K562 treated with DMSO at 1 percent for 4 hours (cell line): ENCODE data around the gene DUT. TPM values are rescaled to one million over a fixed set of nuclear protein-coding genes. Genes with fewer than 3 reads are reported as not detected.

Experiments
- total RNA-seq: library from RNA; unstranded; fragments of 300-600 nt; gene quantifications from 2 replicates; pipeline ENCODE4 v1.2.3, GENCODE V29; 2022; ENCODE audit not compliant: insufficient read depth

The DUT gene
- 90.6 and 97.4 TPM in 2 replicates for total RNA-seq

GRCh38 chr15:48330855-48331795 is at the start of gene DUT:
TSS of gene DUT (plus strand) at chr15:48331429. CDS start at chr15:48331516, 87 bp downstream.

Other genes with a start within 250 kb of the DUT start
- not detected in 2 replicates for gene SLC24A5, start 210.4 kb upstream of the DUT start, total RNA-seq
- 1.5 TPM in 1 of 2 replicates, not detected in the other for gene MYEF2, start 153.1 kb upstream of the DUT start, total RNA-seq
- not detected in 2 replicates for gene CTXN2, start 139.8 kb upstream of the DUT start, total RNA-seq
- not detected in 2 replicates for gene SLC12A1, start 125.1 kb upstream of the DUT start, total RNA-seq